Esophagus muscularis mucosa (tissue), 4 donors: Measurements from ENCODE around the gene CAMTA1. TPM values are rescaled to one million over a fixed set of nuclear protein-coding genes. Genes with fewer than 3 reads are reported as not detected.

Experiments
- DNase-seq: peaks from one replicate; pipeline ENCODE4 v3.0.0-alpha.2; 2017; ENCODE audit errors: extremely low spot score
- H3K27ac ChIP-seq, 4 donors: fragments of 200-600 bp; sonication (generic); replicated peaks in 1 of 4; 1 replicate in 3 of 4; 2 replicates in 1 of 4; pipeline ENCODE4 v1.5.1; 2016 to 2019; ENCODE audit warnings: mild to moderate bottlenecking in 1 of 4
- H3K27me3 ChIP-seq, 4 donors: fragments of 200-600 bp; sonication (generic); one replicate each; pipeline versions ENCODE4 v1.5.1 to v1.6.0; 2016 to 2019
- H3K36me3 ChIP-seq, 4 donors: fragments of 200-600 bp; sonication (generic); one replicate each; pipeline ENCODE4 v1.5.1; 2016 to 2019
- H3K4me1 ChIP-seq, 4 donors: fragments of 200-600 bp; sonication (generic); one replicate each; pipeline ENCODE4 v1.5.1; 2016 to 2019
- H3K4me3 ChIP-seq, 4 donors: fragments of 200-600 bp; sonication (generic); 1 replicate in 2 of 4; 2 replicates in 2 of 4; pipeline ENCODE4 v1.5.1; 2016 to 2019; ENCODE audit warnings: mild to moderate bottlenecking in 4 of 4, moderate library complexity in 1 of 4
- H3K9me3 ChIP-seq, 4 donors: fragments of 200-600 bp; sonication (generic); 1 replicate in 3 of 4; 2 replicates in 1 of 4; pipeline ENCODE4 v1.5.1; 2016 to 2019
- EP300 ChIP-seq: sonication (generic); formaldehyde crosslinking; IDR thresholded peaks from one replicate; pipeline ENCODE4 v1.6.1; 2017; ENCODE audit warnings: antibody characterized with exemption
- POLR2A ChIP-seq: fragments of 450-650 bp; IDR thresholded peaks from one replicate; pipeline ENCODE4 v1.6.1; 2017; ENCODE audit warnings: antibody characterized with exemption, moderate library complexity, mild to moderate bottlenecking, low read depth
- POLR2AphosphoS5 ChIP-seq, 2 donors: sonication (generic); formaldehyde crosslinking; IDR thresholded peaks; one replicate each; pipeline ENCODE4 v1.6.1; 2017; ENCODE audit warnings: antibody characterized with exemption in 2 of 2
- WGBS: methylation state at CpG from one replicate; pipeline ENCODE4 v1.1.5; 2018; 5-methylcytosine and 5-hydroxymethylcytosine counted together
- intact Hi-C: fragments of 100-400 bp; cut with DNase I; formaldehyde crosslinking; loops from one replicate; pipeline ENCODE4 v1.15.1; 2023
- total RNA-seq, 4 donors: library from RNA; depleted of rRNA; stranded (reverse); fragments of >200 nt; gene quantifications; one replicate each; pipeline versions ENCODE4 v1.1.0 to v1.2.1, GENCODE V29; 2016
- TF ChIP-seq, protein P1 (sequence below), 3 experiments: fragments of 200-600 bp in 2 of 3; fragments of 450-650 bp in 1 of 3; sonication (generic) in 2 of 3; IDR thresholded peaks; one replicate each; pipeline ENCODE4 v1.5.1; 2017 to 2019; ENCODE audit warnings: antibody characterized with exemption in 3 of 3, mild to moderate bottlenecking in 2 of 3, moderate library complexity in 1 of 3

Gene CAMTA1
- total RNA-seq, 4 donors from 2014 or later, result 109 to 226 (median 139) TPM

DNA sequence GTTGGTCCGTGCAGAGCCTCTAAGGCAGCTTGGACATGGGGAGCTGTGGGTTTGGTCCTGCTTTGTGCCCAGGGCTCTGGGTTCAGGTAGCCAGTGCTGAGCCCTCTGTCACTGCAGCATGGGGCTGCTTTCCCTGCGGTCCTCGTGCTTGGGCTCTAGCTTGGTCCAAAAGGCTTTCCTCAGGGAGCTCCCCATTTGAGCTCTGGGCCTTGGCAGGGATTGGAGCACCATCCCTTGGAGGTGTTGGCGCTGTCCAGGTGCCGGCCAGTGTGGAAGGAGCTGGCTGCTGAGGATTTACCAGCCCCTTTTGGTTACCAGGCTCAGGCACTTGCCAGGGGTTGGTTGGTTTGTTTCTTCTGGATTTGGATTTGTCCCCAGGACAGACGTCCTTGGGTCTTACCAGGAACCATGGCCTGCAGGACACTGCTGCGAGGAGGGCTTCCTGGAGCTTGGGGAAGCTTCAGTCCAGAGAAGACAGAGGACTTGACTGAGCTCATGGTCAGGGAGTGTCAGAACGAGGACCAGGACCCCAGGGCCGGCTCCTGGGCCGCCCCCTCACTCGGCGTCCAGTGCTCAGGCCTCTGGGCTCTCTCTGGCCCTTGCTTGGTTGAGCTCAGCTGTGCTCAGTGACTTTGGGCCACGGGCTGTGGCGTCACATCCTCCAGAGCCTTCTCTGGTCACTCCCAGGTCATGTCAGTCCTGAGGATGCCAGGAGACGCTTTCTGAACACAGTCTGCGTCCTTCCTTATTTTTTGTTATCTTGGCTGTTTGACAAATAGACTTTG, 224.7 kb downstream of the CAMTA1 start:
- Histone ChIP-seq H3K27me3 (peaks cover 0 to 14% (median 0%) of the 10 kb centered on the region in 4 donors), H3K4me3 (no peak overlapping the region), H3K9me3 (no peaks in the 10 kb centered on the region), H3K36me3 (no peaks in the 10 kb centered on the region), H3K4me1 (peaks cover 0 to 13% (median 10%) of the 10 kb centered on the region in 4 donors), H3K27ac (no peak overlapping the region)
- DNase-seq, result no peak
- intact Hi-C loops, result no loop called here
- 90% methylated on average over 5 of the region's 16 CpGs for WGBS
- no peak for TF ChIP-seq POLR2A
- TF ChIP-seq EP300, result no peak
- TF ChIP-seq, protein P1, sequence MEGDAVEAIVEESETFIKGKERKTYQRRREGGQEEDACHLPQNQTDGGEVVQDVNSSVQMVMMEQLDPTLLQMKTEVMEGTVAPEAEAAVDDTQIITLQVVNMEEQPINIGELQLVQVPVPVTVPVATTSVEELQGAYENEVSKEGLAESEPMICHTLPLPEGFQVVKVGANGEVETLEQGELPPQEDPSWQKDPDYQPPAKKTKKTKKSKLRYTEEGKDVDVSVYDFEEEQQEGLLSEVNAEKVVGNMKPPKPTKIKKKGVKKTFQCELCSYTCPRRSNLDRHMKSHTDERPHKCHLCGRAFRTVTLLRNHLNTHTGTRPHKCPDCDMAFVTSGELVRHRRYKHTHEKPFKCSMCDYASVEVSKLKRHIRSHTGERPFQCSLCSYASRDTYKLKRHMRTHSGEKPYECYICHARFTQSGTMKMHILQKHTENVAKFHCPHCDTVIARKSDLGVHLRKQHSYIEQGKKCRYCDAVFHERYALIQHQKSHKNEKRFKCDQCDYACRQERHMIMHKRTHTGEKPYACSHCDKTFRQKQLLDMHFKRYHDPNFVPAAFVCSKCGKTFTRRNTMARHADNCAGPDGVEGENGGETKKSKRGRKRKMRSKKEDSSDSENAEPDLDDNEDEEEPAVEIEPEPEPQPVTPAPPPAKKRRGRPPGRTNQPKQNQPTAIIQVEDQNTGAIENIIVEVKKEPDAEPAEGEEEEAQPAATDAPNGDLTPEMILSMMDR (IDR thresholded peaks at IDR 0.05), result no peak
- TF ChIP-seq POLR2AphosphoS5 (IDR thresholded peaks at IDR 0.05), result no peak

DNA sequence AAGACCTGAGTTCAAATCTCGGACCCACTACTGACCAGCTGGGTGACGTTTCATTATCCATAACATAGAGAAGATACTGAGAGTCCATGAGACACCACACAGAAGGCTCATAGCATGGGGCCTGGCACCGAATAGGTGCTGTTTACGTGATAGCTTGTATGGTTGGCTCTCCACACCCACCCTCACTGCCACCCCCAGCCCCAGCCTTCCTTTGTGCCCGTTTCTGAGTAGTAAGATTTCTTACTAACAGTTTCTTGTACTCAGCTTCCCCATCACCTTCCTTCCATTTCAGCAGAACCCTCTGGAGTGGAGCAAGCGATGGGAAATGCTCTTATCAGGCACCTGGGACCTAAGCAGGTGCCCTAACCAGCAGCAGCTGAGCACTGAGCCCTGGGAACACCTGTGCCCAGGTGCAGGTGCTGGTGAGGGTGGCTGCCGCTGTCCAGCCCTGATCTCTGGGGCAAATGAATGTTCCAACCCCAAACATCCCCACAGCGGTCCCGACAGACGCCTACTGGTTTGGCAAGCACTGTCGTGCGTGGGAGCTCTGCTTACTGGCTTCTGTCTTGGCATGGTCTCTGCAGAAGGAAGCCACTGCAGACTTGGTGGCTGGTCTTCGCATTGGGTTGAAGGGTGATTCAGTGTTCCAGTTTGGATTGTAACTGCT, 225.4 kb downstream of the CAMTA1 start:
- no peak for DNase-seq
- Histone ChIP-seq H3K4me1 (peaks cover 0 to 13% (median 10%) of the 10 kb centered on the region in 4 donors), H3K27me3 (peaks cover 0 to 11% (median 0%) of the 10 kb centered on the region in 4 donors), H3K27ac (no peak overlapping the region), H3K36me3 (no peaks in the 10 kb centered on the region), H3K9me3 (no peaks in the 10 kb centered on the region), H3K4me3 (no peak overlapping the region)
- 80% methylated on average over 13 of the region's 13 CpGs for WGBS
- TF ChIP-seq, protein P1 (IDR thresholded peaks at IDR 0.05), result no peak
- TF ChIP-seq EP300 (no peak), POLR2A (no peak), POLR2AphosphoS5 (IDR thresholded peaks at IDR 0.05) (no peak)
- intact Hi-C loops, result no loop called here

DNA sequence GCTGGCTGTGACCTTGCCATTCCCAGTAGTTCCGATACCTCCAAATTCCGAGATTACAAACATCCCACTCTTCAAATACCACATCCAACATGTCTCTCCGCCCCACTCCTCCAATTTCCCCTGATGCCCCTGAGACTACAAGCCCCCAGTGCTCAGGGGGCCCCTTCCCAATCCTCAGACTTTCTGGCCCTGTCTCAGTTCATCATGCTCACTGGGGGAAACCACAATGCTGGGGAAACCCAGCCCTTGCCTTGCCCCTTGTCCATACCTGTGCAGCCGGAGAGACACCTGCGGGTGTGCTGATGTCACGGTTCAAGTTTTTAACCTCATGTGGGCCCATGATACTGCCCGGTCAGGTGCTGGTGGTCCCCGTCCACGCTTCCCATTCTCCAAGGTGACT, 226.6 kb downstream of the CAMTA1 start:
- intact Hi-C loops, result no loop called here
- 96% methylated on average over 9 of the region's 9 CpGs for WGBS
- no peak for TF ChIP-seq POLR2AphosphoS5 (IDR thresholded peaks at IDR 0.05)
- TF ChIP-seq POLR2A, result no peak
- TF ChIP-seq, protein P1 (IDR thresholded peaks at IDR 0.05), result no peak
- TF ChIP-seq EP300, result no peak

DNA sequence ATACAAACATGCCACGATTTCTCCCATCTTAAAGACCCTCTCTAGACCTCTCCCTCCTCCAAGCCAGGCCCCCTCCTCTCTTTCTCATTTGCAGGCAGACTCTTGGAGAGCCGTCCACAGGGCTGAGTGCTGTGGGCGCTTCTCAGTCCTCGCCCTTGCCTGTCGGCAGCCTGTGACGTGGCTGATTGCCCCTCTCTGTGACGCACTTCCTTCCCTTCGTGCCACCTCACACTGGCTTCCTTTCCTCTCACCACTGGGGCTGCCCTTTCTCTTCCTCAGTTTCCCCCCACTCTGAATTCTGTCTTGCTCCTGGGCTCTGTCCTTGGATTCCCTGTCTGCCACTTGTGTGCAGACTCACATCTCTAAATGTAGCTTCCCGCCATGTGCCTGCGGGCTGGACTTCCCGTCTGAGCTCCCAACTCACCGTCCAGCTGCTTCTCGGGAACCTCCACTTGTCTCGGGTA, 227.2 kb downstream of the CAMTA1 start:
- H3K4me3 ChIP-seq, result no peak overlapping the region
- TF ChIP-seq POLR2A, result no peak
- no peak for TF ChIP-seq POLR2AphosphoS5 (IDR thresholded peaks at IDR 0.05)
- no peak for TF ChIP-seq EP300
- TF ChIP-seq, protein P1 (IDR thresholded peaks at IDR 0.05), result no peak
- H3K27me3 ChIP-seq, result peaks cover 0 to under 1% (median 0%) of the 10 kb centered on the region in 4 donors
- H3K4me1 ChIP-seq, result peaks cover 0 to 13% (median 10%) of the 10 kb centered on the region in 4 donors
- intact Hi-C loops, result no loop called here
- H3K36me3 ChIP-seq, result no peaks in the 10 kb centered on the region
- H3K9me3 ChIP-seq, result no peaks in the 10 kb centered on the region
- 83% methylated on average over 14 of the region's 14 CpGs for WGBS
- no peak overlapping the region for H3K27ac ChIP-seq
- no peak for DNase-seq

More for the DNA sequence above, 226.6 kb downstream of the CAMTA1 start:
- H3K4me1 ChIP-seq, result peaks cover 0 to 13% (median 10%) of the 10 kb centered on the region in 4 donors
- no peak for DNase-seq
- H3K36me3 ChIP-seq, result no peaks in the 10 kb centered on the region
- H3K4me3 ChIP-seq, result no peak overlapping the region
- no peaks in the 10 kb centered on the region for H3K9me3 ChIP-seq
- no peak overlapping the region for H3K27ac ChIP-seq
- peaks cover 0 to 7% (median 0%) of the 10 kb centered on the region in 4 donors for H3K27me3 ChIP-seq
